T47D (cell line): Measurements from ENCODE around the gene SLC2A4RG.

Experiments used
- DNase-seq, 2 experiments: peaks; one replicate each; pipeline versions ENCODE4 v3.0.0 to v3.0.0-alpha.2; 2011 to 2012; ENCODE audit warnings: low read depth in 1 of 2, low spot score in 1 of 2
- JUND ChIP-seq: IDR thresholded peaks from 2 replicates; pipeline ENCODE4 v1.6.1; 2012; ENCODE audit warnings: low read depth
- in situ Hi-C: cut with HindIII; loops from 2 replicates; pipeline ENCODE4 v1.10.0; 2016; ENCODE audit warnings: low sequenced_read_pairs, low pct_unique_long_range_greater_than_20kb

The SLC2A4RG gene

DNA sequence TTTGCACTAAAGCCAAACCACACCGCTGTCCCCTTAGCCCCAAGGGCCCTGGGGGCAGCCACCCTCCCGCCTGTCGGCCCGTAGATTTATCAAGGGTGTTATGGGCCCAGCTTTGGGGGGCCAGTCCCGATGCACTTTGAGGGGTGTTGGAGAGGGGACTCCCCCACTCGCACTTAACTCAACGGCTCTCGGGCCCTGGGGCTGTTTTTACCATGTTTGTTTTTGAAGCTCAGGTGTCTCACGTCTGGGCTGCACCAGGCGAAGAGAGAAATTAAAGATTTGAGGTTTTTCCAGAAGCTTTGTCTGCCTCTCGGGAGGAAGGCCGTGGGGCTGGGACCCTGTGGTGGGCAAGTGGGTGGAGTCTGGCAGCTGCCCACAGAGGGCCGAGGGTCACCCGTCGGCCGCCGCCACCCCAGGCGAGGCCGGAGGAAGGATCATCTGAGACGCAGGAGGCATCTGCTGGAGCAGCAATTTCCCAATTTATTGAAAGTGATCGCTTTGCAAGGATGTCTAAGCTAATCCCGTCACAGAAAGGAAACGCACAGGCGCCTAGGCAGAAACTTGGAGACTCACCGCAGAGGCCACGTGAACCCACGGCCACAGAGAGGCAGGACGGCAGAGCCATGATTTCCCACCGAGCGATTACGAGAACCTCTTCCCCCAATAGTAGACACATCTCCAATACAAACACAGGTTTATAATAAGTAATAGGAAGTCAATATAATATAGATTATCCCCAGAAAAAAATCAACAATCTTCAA, 3.8 kb downstream of the SLC2A4RG start:
- in situ Hi-C loops: no loop called here
- peak in 1 of 2 experiments; percentile 9 for DNase-seq
- TF ChIP-seq JUND: no peak

GRCh38 chr20:63744158-63744557, 4.6 kb downstream of the SLC2A4RG start:
- TF ChIP-seq JUND: no peak
- no peak for DNase-seq
- in situ Hi-C loops: no loop called here

DNA sequence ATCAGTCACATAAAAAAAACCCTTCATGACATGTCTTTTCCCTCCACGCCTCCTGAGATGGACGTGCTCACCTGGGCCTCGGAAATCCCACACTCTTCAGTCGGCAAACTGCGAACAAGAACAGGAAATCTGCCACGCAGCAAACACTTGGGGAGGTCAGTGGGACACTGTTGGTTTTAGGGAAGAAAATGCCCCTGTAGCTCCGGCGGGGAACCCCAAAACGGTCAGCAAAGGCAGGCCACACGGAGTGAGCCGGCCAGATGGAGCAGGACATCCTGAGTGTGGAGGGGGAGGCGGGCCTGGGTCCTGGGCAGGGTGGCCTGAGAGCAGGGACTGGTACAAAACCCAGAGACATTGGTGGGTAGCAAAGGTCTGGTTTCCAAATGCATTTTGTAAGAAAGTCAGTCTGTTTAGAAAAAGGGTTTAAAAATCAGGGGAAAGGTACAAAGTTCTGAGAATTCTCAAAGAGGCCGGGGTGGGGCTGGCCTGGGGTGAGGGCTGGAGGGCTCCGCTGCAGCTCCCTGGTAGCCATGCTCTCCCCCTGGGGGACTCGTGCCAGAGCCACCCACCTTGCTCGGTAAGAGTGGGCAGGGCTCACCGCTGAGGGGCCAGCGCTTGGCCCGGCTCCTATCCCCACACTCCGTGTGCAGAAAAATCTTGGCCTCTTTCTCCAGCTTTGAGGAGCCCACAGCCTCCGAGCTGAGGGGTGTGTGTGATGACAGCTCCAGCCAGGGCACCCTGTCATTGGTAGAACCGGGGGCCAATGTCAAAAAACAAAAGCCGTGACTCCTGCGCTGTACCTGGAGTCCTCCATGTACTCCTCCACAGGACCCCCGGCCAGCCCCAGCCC, 5.2 kb downstream of the SLC2A4RG start:
- in situ Hi-C loops: no loop called here
- TF ChIP-seq JUND: no peak
- peak in 1 of 2 experiments; percentile 23 for DNase-seq

DNA sequence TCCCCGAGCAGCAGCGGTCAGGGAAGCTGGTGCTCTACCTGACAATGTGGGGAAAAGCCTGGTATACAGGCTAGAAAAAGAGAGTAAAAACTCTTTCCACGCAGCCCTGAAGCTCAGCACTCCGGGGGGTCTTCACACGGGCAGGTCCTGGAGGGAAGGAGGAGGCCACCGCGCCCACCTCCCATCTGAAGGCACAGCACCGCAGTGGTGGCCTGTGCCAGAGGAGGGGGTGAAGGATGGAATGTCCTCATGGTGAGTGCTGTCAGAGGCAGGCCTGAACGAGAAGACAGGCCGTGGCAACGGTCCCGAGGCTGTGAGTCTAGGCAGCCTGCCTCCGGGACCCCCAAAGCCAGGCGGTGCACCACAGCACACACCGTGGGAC, 5.8 kb downstream of the SLC2A4RG start:
- TF ChIP-seq JUND: no peak
- in situ Hi-C loops: no loop called here
- DNase-seq: peak in 1 of 2 experiments; percentile 27

- TF ChIP-seq JUND: no peak
- in situ Hi-C loops: no loop called here
- peak in 1 of 2 experiments; percentile 16 for DNase-seq
Measured at GRCh38 chr20:63745961-63746731, 6.6 kb downstream of the SLC2A4RG start.

DNA sequence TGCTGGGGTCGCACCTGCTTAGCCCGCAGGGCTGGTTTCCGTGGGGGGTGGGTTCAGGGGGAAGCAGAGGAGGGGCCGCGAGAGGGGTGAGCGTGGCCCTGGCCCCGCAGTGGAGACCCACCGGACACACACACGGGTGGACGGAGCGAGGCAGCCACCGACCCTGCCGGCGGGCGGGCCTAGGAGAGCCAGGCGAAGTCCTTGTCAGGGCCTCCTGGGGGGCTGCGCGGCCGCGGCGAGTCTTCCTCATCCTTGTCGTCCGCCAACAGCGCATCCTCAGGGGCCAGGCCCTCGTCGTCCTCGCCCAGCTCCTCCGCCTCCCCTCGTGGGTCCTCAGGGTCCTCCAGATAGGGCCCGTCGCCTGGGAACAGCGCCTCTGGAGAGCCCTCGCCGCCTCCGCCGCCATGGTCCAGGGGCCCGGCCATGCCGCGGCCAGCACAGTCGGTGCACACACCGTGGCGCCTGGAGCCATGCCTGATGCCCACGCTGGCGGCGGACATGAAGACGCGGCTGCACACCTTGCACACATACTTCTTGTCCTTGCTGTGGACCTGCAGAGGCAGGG, 7.3 kb downstream of the SLC2A4RG start:
- in situ Hi-C loops: no loop called here
- no peak for DNase-seq
- no peak for TF ChIP-seq JUND

- no peak for TF ChIP-seq JUND
- DNase-seq: peak in 1 of 2 experiments; percentile 35
- in situ Hi-C loops: no loop called here
Measured at GRCh38 chr20:63747622-63748069, 8.1 kb downstream of the SLC2A4RG start.

DNA sequence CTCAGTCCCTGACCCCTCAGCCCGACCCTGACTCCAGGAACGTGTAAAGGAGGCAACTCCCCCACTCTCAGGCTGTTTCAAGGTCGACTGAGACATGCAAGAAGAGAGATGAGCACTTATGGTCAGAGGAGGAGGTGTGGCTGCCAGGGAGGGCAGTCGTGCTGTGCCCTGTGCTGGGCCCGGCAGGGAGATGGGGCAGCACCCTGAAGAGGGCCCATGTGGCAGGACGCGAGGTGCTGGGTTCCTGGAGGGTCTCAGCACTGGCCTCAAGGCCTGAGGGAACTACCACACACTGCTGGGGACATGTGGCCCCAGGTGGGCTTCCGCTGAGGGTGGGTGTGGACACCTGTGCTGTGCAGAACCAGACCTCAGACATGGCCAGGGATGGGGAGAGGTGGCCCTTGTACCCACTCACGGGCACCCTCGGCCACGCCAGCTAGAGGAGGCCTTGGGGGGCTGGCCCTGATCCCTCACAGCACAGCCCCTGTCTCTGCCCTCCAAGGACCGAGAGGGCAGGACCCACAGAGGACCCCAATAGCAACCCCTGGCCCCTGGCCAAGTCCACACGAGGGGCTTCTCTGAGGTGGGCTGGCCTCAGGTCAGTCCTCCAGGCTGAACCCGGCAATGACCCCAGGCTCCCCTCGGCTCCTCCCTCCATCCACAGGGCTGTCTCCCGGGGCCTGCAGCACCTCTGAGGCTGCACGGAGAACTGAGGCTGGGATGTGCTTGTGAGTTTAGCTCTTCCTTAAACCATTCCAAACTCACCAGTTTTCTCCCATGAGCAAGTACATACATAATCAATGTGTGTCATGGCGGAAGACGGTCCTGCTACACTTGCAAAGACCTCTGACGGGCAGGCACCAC, 8.7 kb downstream of the SLC2A4RG start:
- no peak for TF ChIP-seq JUND
- DNase-seq: peak in 1 of 2 experiments; percentile 33
- in situ Hi-C loops: no loop called here

GRCh38 chr20:63748934-63749270, 9.3 kb downstream of the SLC2A4RG start:
- TF ChIP-seq JUND: no peak
- DNase-seq: no peak
- in situ Hi-C loops: no loop called here

- TF ChIP-seq JUND: no peak
- no peak for DNase-seq
- in situ Hi-C loops: no loop called here
Measured at GRCh38 chr20:63749597-63750508, 10.3 kb downstream of the SLC2A4RG start.
